K562 (cell line): Measurements from ENCODE around the gene BZW2. TPM values are rescaled to one million over a fixed set of nuclear protein-coding genes. Genes with fewer than 3 reads are reported as not detected.

Source experiments
- ADNP ChIP-seq: fragments of 200-800 bp; sonication (Bioruptor generic); IDR thresholded peaks from 2 replicates; pipeline ENCODE4 v1.6.1; 2016; ENCODE audit warnings: missing genetic modification characterization, missing compliant biosample characterization
- ATF1 ChIP-seq, 2 experiments: fragments of 450-650 bp in 1 of 2; IDR thresholded peaks; 2 replicates each; pipeline ENCODE4 v1.6.1; 2016; ENCODE audit warnings: missing compliant biosample characterization in 1 of 2, missing genetic modification characterization in 1 of 2
- C11orf30 ChIP-seq: fragments of 450-650 bp; IDR thresholded peaks from 2 replicates; pipeline ENCODE4 v1.6.1; 2016; ENCODE audit warnings: low read depth, mild to moderate bottlenecking
- CBX2 ChIP-seq: fragments of 200-600 bp; sonication (generic); IDR thresholded peaks from one replicate; pipeline ENCODE4 v1.6.1; 2012; ENCODE audit warnings: mild to moderate bottlenecking, low read length, inconsistent platforms; ENCODE audit not compliant: insufficient read depth, poor library complexity, severe bottlenecking
- CREB1 ChIP-seq, 2 experiments: sonication (generic) in 1 of 2; formaldehyde crosslinking in 1 of 2; IDR thresholded peaks; 2 replicates each; pipeline versions ENCODE4 v1.6.1 to v1.8.0; 2012 to 2022; ENCODE audit warnings: inconsistent platforms in 1 of 2, mild to moderate bottlenecking in 1 of 2, missing genetic modification reagents in 1 of 2, moderate library complexity in 1 of 2
- ELF4 ChIP-seq: fragments of 450-650 bp; formaldehyde crosslinking; IDR thresholded peaks from 2 replicates; pipeline ENCODE4 v1.4.0; 2022; ENCODE audit warnings: missing genetic modification characterization
- HDAC8 ChIP-seq: fragments of 450-650 bp; IDR thresholded peaks from 2 replicates; pipeline ENCODE4 v1.6.1; 2016; ENCODE audit warnings: mild to moderate bottlenecking, missing genetic modification characterization, moderate library complexity, missing compliant biosample characterization
- LARP7 ChIP-seq: fragments of 450-650 bp; IDR thresholded peaks from 2 replicates; pipeline ENCODE4 v1.6.1; 2016
- PRMT5 ChIP-seq: sonication (generic); formaldehyde crosslinking; IDR thresholded peaks from 2 replicates; pipeline ENCODE4 v1.5.0; 2020; ENCODE audit warnings: missing genetic modification reagents
- SMARCB1 ChIP-seq: IDR thresholded peaks from 2 replicates; pipeline ENCODE4 v1.6.1; 2011; ENCODE audit warnings: improper control_type of control experiment, low read depth; ENCODE audit not compliant: insufficient read length
- STAG1 ChIP-seq: sonication (generic); formaldehyde crosslinking; IDR thresholded peaks from 2 replicates; pipeline ENCODE4 v1.5.0; 2020; ENCODE audit warnings: missing genetic modification reagents, borderline replicate concordance
- STAT5A ChIP-seq: IDR thresholded peaks from 2 replicates; pipeline ENCODE4 v1.6.1; 2012; ENCODE audit warnings: low read length, inconsistent platforms, borderline replicate concordance
- WHSC1 ChIP-seq: IDR thresholded peaks from one replicate; pipeline ENCODE4 v1.6.1; 2012; ENCODE audit warnings: low read length, control low read depth, inconsistent platforms
- YBX1 ChIP-seq: fragments of 450-650 bp; IDR thresholded peaks from 2 replicates; pipeline ENCODE4 v1.7.1; 2016; ENCODE audit warnings: mild to moderate bottlenecking
- ZNF197 ChIP-seq: fragments of 200-800 bp; sonication (Bioruptor generic); IDR thresholded peaks from 2 replicates; pipeline ENCODE4 v1.6.1; 2016; ENCODE audit warnings: low read depth, missing genetic modification characterization, missing compliant biosample characterization
- ZNF3 ChIP-seq: fragments of 250-450 bp; sonication (Bioruptor Pico); IDR thresholded peaks from 2 replicates; pipeline ENCODE4 v1.5.0; 2021; ENCODE audit warnings: mild to moderate bottlenecking, moderate library complexity
- ZNF431 ChIP-seq: sonication (generic); formaldehyde crosslinking; IDR thresholded peaks from 2 replicates; pipeline ENCODE4 v1.8.0; 2022; ENCODE audit warnings: mild to moderate bottlenecking, missing genetic modification reagents
- polyA plus RNA-seq, 8 experiments: library from polyadenylated mRNA; depleted of rRNA in 4 of 8; stranded (reverse) in 5 of 8; unstranded in 3 of 8; fragments of >200 nt; fragmentation: Nextera tagmentation in 2 of 8; fragmentation: Illumina TruSeq in 1 of 8; extraction: Ambion mirVana in 2 of 8; extraction: Trizol in 1 of 8; gene quantifications; 2 replicates each; pipeline versions ENCODE4 v1.2.1 to v1.2.3, GENCODE V29; 2011 to 2014; ENCODE audit warnings: inconsistent platforms in 1 of 8, missing spikeins in 1 of 8
- total RNA-seq, 7 experiments: library from RNA; depleted of rRNA in 6 of 7; stranded (reverse); fragments of >200 nt in 6 of 7; fragmentation: Illumina TruSeq in 2 of 7; extraction: Trizol in 2 of 7; gene quantifications; 2 replicates each; pipeline versions ENCODE4 v1.2.1 to v1.2.3, GENCODE V29; 2011 to 2021; ENCODE audit warnings: low replicate concordance in 1 of 7
- TF ChIP-seq, protein P1 (sequence below): fragments of 250-450 bp; sonication (Bioruptor Pico); IDR thresholded peaks from 2 replicates; pipeline ENCODE4 v1.8.0; 2022; ENCODE audit warnings: moderate library complexity, mild to moderate bottlenecking, inconsistent platforms
- TF ChIP-seq, protein P2 (sequence below): sonication (generic); formaldehyde crosslinking; IDR thresholded peaks from 2 replicates; pipeline ENCODE4 v1.9.0; 2022; ENCODE audit warnings: mild to moderate bottlenecking, missing genetic modification reagents
- TF ChIP-seq, protein P3 (sequence below): sonication (generic); formaldehyde crosslinking; IDR thresholded peaks from 2 replicates; pipeline ENCODE4 v1.8.0; 2022; ENCODE audit warnings: missing genetic modification reagents, mild to moderate bottlenecking, borderline replicate concordance
- TF ChIP-seq, protein P4 (sequence below), 2 experiments: IDR thresholded peaks; 2 replicates each; pipeline ENCODE4 v1.6.1; 2011; ENCODE audit warnings: borderline replicate concordance in 1 of 2, control low read depth in 1 of 2, low read depth in 1 of 2, low read length in 1 of 2, mild to moderate bottlenecking in 1 of 2, mixed read lengths in 1 of 2, moderate library complexity in 1 of 2; ENCODE audit not compliant: insufficient read depth in 1 of 2, insufficient read length in 1 of 2, poor library complexity in 1 of 2, severe bottlenecking in 1 of 2; ENCODE audit errors: extremely low read depth in 1 of 2
- TF ChIP-seq, protein P5 (sequence below): sonication (generic); formaldehyde crosslinking; IDR thresholded peaks from 2 replicates; pipeline ENCODE4 v1.9.0; 2022; ENCODE audit warnings: mild to moderate bottlenecking, missing genetic modification reagents

The BZW2 gene
- total and polyA plus RNA-seq, 9 of the 15 experiments (the other 6 are each of a cell fraction or from before 2014, with no cell fraction given): 140 to 316 (median 173) TPM

DNA sequence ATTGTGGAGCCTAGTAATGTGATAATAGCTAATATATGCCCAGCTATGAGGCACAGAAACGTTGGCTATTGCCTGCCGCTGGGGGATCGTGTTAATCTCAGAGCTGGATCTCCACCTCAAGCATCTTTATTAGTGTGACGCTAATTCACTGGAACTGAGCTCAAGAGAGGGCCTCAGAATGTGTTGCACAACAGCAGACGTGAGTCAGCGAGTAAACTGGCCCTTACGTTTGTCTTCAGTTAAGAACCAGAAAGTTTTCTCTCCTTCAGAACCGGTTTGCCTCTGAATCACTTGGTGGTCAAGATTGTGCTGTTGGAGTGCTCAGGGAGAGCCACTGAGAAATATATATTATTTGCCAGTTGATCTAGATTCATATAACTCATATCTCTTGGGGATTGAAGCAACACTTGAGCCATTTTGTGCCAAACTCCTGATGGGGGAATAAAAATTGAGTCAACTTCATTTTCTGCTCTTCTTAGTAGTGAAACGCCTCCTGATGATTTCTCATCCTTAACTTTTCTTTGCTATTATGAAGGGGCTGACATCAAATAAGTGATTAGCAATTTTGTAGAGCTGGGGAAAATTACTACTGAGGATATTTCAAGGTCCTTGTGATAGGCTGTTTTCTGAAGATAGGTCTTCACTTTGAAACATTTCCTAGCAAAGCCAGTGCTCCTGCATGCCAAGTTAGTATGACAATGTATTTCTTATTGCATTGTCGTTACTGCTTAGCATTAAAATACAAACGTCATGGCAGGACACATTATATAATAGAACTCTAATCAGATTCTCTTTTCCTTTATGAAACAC is 22.3 kb downstream of the BZW2 start (continued):
- TF ChIP-seq ATF1 (CRISPR knock-in tag; IDR thresholded peaks at IDR 0.05) (no peak), ATF1 (tag; IDR thresholded peaks at IDR 0.05) (peak; percentile 80), HDAC8 (tag) (peak; percentile 95), C11orf30 (peak; percentile 86), LARP7 (no peak), ZNF197 (peak; percentile 90; the same call in 1 of the 2 replicates), YBX1 (no peak), ELF4 (no peak), ZNF3 (CRISPR knock-in tag) (no peak), SMARCB1 (no peak), CBX2 (no peak), PRMT5 (CRISPR knock-in tag) (no peak), WHSC1 (no peak), ADNP (tag) (no peak), STAG1 (CRISPR knock-in tag) (no peak), ZNF431 (CRISPR knock-in tag) (no peak), CREB1 (IDR thresholded peaks at IDR 0.05) (no peak), CREB1 (CRISPR knock-in tag; IDR thresholded peaks at IDR 0.05) (no peak), STAT5A (no peak)
- TF ChIP-seq, protein P1, sequence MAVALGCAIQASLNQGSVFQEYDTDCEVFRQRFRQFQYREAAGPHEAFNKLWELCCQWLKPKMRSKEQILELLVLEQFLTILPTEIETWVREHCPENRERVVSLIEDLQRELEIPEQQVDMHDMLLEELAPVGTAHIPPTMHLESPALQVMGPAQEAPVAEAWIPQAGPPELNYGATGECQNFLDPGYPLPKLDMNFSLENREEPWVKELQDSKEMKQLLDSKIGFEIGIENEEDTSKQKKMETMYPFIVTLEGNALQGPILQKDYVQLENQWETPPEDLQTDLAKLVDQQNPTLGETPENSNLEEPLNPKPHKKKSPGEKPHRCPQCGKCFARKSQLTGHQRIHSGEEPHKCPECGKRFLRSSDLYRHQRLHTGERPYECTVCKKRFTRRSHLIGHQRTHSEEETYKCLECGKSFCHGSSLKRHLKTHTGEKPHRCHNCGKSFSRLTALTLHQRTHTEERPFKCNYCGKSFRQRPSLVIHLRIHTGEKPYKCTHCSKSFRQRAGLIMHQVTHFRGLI (CRISPR knock-in tag): peak; percentile 87
- TF ChIP-seq, protein P2, sequence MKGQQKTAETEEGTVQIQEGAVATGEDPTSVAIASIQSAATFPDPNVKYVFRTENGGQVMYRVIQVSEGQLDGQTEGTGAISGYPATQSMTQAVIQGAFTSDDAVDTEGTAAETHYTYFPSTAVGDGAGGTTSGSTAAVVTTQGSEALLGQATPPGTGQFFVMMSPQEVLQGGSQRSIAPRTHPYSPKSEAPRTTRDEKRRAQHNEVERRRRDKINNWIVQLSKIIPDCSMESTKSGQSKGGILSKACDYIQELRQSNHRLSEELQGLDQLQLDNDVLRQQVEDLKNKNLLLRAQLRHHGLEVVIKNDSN: no peak
- TF ChIP-seq, protein P3, sequence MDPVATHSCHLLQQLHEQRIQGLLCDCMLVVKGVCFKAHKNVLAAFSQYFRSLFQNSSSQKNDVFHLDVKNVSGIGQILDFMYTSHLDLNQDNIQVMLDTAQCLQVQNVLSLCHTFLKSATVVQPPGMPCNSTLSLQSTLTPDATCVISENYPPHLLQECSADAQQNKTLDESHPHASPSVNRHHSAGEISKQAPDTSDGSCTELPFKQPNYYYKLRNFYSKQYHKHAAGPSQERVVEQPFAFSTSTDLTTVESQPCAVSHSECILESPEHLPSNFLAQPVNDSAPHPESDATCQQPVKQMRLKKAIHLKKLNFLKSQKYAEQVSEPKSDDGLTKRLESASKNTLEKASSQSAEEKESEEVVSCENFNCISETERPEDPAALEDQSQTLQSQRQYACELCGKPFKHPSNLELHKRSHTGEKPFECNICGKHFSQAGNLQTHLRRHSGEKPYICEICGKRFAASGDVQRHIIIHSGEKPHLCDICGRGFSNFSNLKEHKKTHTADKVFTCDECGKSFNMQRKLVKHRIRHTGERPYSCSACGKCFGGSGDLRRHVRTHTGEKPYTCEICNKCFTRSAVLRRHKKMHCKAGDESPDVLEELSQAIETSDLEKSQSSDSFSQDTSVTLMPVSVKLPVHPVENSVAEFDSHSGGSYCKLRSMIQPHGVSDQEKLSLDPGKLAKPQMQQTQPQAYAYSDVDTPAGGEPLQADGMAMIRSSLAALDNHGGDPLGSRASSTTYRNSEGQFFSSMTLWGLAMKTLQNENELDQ: no peak
- TF ChIP-seq, protein P4, sequence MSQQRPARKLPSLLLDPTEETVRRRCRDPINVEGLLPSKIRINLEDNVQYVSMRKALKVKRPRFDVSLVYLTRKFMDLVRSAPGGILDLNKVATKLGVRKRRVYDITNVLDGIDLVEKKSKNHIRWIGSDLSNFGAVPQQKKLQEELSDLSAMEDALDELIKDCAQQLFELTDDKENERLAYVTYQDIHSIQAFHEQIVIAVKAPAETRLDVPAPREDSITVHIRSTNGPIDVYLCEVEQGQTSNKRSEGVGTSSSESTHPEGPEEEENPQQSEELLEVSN (IDR thresholded peaks at IDR 0.05; ENCODE audit: borderline replicate concordance in 1 of 2, extremely low read depth in 1 of 2, insufficient read depth in 1 of 2, insufficient read length in 1 of 2, low read depth in 1 of 2, low read length in 1 of 2, poor library complexity in 1 of 2, severe bottlenecking in 1 of 2): no peak
- TF ChIP-seq, protein P5, sequence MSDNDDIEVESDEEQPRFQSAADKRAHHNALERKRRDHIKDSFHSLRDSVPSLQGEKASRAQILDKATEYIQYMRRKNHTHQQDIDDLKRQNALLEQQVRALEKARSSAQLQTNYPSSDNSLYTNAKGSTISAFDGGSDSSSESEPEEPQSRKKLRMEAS (CRISPR knock-in tag): no peak
